SK-N-SH (cell line): ENCODE measurements around the gene NAPA. TPM values are rescaled to one million over a fixed set of nuclear protein-coding genes. Genes with fewer than 3 reads are reported as not detected.
"Not testable (repeated sequence)": the region's sequence is repeated elsewhere in the genome, so short reads cannot be mapped to it uniquely, and the experiment has no call there.

Experiments used
- CTCF ChIA-PET: fragments of 300-600, 350-600 bp; formaldehyde crosslinking; extraction: SDS; loops from one replicate; lab custom pipeline; 2021; lab: Yijun Ruan, JAX
- POLR2A ChIA-PET: fragments of 350-600 bp; sonication (Branson Sonifier 250); formaldehyde crosslinking; extraction: SDS; loops from one replicate; lab custom pipeline; 2020; ENCODE audit warnings: antibody characterized with exemption, inconsistent platforms; lab: Yijun Ruan, JAX
- DNase-seq: peaks from one replicate; pipeline ENCODE4 v3.0.0; 2012
- H2AFZ ChIP-seq: fragments of 200-600 bp; sonication (generic); 2 replicates; pipeline ENCODE4 v1.8.1; 2016; ENCODE audit warnings: antibody characterized with exemption, mild to moderate bottlenecking, low read depth
- H3F3A ChIP-seq: fragments of 200-600 bp; sonication (generic); replicated peaks from 2 replicates; pipeline ENCODE3; 2016; ENCODE audit warnings: antibody characterized with exemption, mild to moderate bottlenecking; ENCODE audit not compliant: insufficient read depth
- H3K27ac ChIP-seq, 2 experiments: fragments of 200-500 bp in 1 of 2; fragments of 200-600 bp in 1 of 2; sonication (Bioruptor generic) in 1 of 2; sonication (generic), shearing (Covaris generic) in 1 of 2; 2 replicates each; pipeline versions ENCODE4 v1.5.1 to v1.6.1; 2014 to 2016; ENCODE audit warnings: low read depth in 2 of 2, inconsistent platforms in 1 of 2, low read length in 1 of 2, mild to moderate bottlenecking in 1 of 2, mixed read lengths in 1 of 2
- H3K27me3 ChIP-seq: fragments of 200-600 bp; sonication (generic), shearing (Covaris generic); 2 replicates; pipeline ENCODE4 v1.6.1; 2016; ENCODE audit warnings: mixed run types; ENCODE audit not compliant: insufficient read depth
- H3K36me3 ChIP-seq, 2 experiments: fragments of 200-500 bp in 1 of 2; fragments of 200-600 bp in 1 of 2; sonication (Bioruptor generic) in 1 of 2; sonication (generic) in 1 of 2; replicated peaks in 1 of 2; 2 replicates each; pipeline versions ENCODE3 to v1.5.1; 2014 to 2016; ENCODE audit warnings: low read length in 1 of 2, mild to moderate bottlenecking in 1 of 2; ENCODE audit not compliant: insufficient read depth in 2 of 2, control insufficient read depth in 1 of 2
- H3K4me1 ChIP-seq, 2 experiments: fragments of 200-500 bp in 1 of 2; fragments of 200-600 bp in 1 of 2; sonication (Bioruptor generic) in 1 of 2; sonication (generic), shearing (Covaris generic) in 1 of 2; 2 replicates each; pipeline versions ENCODE4 v1.5.1 to v1.6.1; 2014 to 2016; ENCODE audit warnings: low read depth in 1 of 2, low read length in 1 of 2, mixed run types in 1 of 2; ENCODE audit not compliant: insufficient read depth in 2 of 2, control insufficient read depth in 1 of 2
- H3K4me2 ChIP-seq: fragments of 200-600 bp; sonication (generic), shearing (Covaris generic); 2 replicates; pipeline ENCODE4 v1.6.1; 2017; ENCODE audit warnings: mixed run types
- H3K4me3 ChIP-seq, 2 experiments: fragments of 200-500 bp in 1 of 2; fragments of 200-600 bp in 1 of 2; sonication (Bioruptor generic) in 1 of 2; sonication (generic), shearing (Covaris generic) in 1 of 2; 2 replicates each; pipeline versions ENCODE4 v1.5.1 to v1.8.1; 2014 to 2016; ENCODE audit warnings: low read depth in 2 of 2, inconsistent platforms in 1 of 2, low read length in 1 of 2, mild to moderate bottlenecking in 1 of 2, mixed read lengths in 1 of 2, moderate library complexity in 1 of 2
- H3K79me2 ChIP-seq: fragments of 200-600 bp; sonication (generic); 2 replicates; pipeline ENCODE4 v1.8.1; 2017; ENCODE audit warnings: mild to moderate bottlenecking; ENCODE audit not compliant: insufficient read depth
- H3K9ac ChIP-seq: fragments of 200-600 bp; sonication (generic); 2 replicates; pipeline ENCODE4 v1.6.1; 2017; ENCODE audit warnings: mixed run types
- H3K9me2 ChIP-seq: fragments of 200-600 bp; sonication (generic); 2 replicates; pipeline ENCODE4 v1.6.1; 2017; ENCODE audit warnings: mixed run types
- H3K9me3 ChIP-seq: fragments of 200-600 bp; sonication (generic); 2 replicates; pipeline ENCODE4 v1.6.1; 2017; ENCODE audit warnings: mixed run types, mild to moderate bottlenecking, moderate library complexity
- H4K20me1 ChIP-seq: fragments of 200-600 bp; sonication (generic); 2 replicates; pipeline ENCODE4 v1.6.1; 2017; ENCODE audit warnings: mild to moderate bottlenecking, mixed run types; ENCODE audit not compliant: insufficient read depth
- CHD2 ChIP-seq: fragments of 150-350 bp; IDR thresholded peaks from 2 replicates; pipeline ENCODE4 v1.6.1; 2018; ENCODE audit warnings: low read length; ENCODE audit not compliant: partially characterized antibody
- ELF1 ChIP-seq: IDR thresholded peaks from 2 replicates; pipeline ENCODE4 v1.4.0; 2012
- GABPA ChIP-seq: IDR thresholded peaks from 2 replicates; pipeline ENCODE4 v1.4.0; 2012; ENCODE audit warnings: low read depth, mild to moderate bottlenecking
- GATA2 ChIP-seq: sonication (generic); formaldehyde crosslinking; IDR thresholded peaks from 2 replicates; pipeline ENCODE4 v1.5.0; 2020; ENCODE audit warnings: mild to moderate bottlenecking, missing genetic modification reagents
- IRF3 ChIP-seq: fragments of 150-350 bp; IDR thresholded peaks from 2 replicates; pipeline ENCODE4 v1.6.1; 2016; ENCODE audit warnings: mild to moderate bottlenecking, low read depth, low read length
- JUND ChIP-seq: IDR thresholded peaks from 2 replicates; pipeline ENCODE4 v1.4.0; 2012
- MEF2A ChIP-seq: IDR thresholded peaks from 2 replicates; pipeline ENCODE4 v1.4.0; 2012; ENCODE audit warnings: low read depth, borderline replicate concordance
- MXI1 ChIP-seq: IDR thresholded peaks from 2 replicates; pipeline ENCODE4 v1.6.1; 2012; ENCODE audit warnings: mild to moderate bottlenecking, low read depth, low read length, improper control_type of control experiment
- NFIC ChIP-seq: IDR thresholded peaks from 2 replicates; pipeline ENCODE4 v1.4.0; 2012; ENCODE audit warnings: borderline replicate concordance
- NRF1 ChIP-seq: IDR thresholded peaks from 2 replicates; pipeline ENCODE4 v1.6.1; 2012; ENCODE audit warnings: low read depth, mild to moderate bottlenecking, low read length
- PBX3 ChIP-seq: IDR thresholded peaks from 2 replicates; pipeline ENCODE4; 2012
- POLR2AphosphoS5 ChIP-seq: IDR thresholded peaks from 2 replicates; pipeline ENCODE4 v1.6.1; 2012; ENCODE audit warnings: low read depth, low read length
- RAD21 ChIP-seq: IDR thresholded peaks from 2 replicates; pipeline ENCODE4 v1.6.1; 2012; ENCODE audit warnings: mild to moderate bottlenecking, low read length
- RFX5 ChIP-seq: IDR thresholded peaks from 2 replicates; pipeline ENCODE4 v1.6.1; 2012; ENCODE audit warnings: mild to moderate bottlenecking, improper control_type of control experiment, low read length
- SIN3A ChIP-seq: IDR thresholded peaks from 2 replicates; pipeline ENCODE4 v1.6.1; 2012; ENCODE audit warnings: low read depth, mild to moderate bottlenecking, low read length, moderate library complexity, borderline replicate concordance
- SMC3 ChIP-seq: IDR thresholded peaks from 2 replicates; pipeline ENCODE4 v1.6.1; 2012; ENCODE audit warnings: low read depth, low read length, improper control_type of control experiment
- TAF1 ChIP-seq: IDR thresholded peaks from 2 replicates; pipeline ENCODE4 v1.6.1; 2012; ENCODE audit warnings: low read depth, mild to moderate bottlenecking, low read length, moderate library complexity, borderline replicate concordance
- TEAD4 ChIP-seq: IDR thresholded peaks from 2 replicates; pipeline ENCODE4 v1.4.0; 2012; ENCODE audit warnings: mild to moderate bottlenecking, borderline replicate concordance; ENCODE audit not compliant: insufficient read depth
- YY1 ChIP-seq: IDR thresholded peaks from 2 replicates; pipeline ENCODE4 v1.4.0; 2012; ENCODE audit warnings: low read depth, mild to moderate bottlenecking
- ZBTB33 ChIP-seq: IDR thresholded peaks from 2 replicates; pipeline ENCODE4 v1.4.0; 2012; ENCODE audit warnings: low read depth, borderline replicate concordance
- WGBS: methylation state at CpG from one replicate; pipeline ENCODE4 v1.1.6; 2017; ENCODE audit warnings: low lambda C conversion rate; 5-methylcytosine and 5-hydroxymethylcytosine counted together
- polyA plus RNA-seq, 3 experiments: library from polyadenylated mRNA; depleted of rRNA; stranded (reverse); fragments of >200 nt; gene quantifications; 2 replicates each; pipeline ENCODE4 v1.2.3, GENCODE V29; 2012

The NAPA gene
- polyA plus RNA-seq, 1 of the 3 experiments (the other 2 are of a cell fraction): 84.1 TPM

- Histone ChIP-seq H3K4me1 (peaks cover 0 to 20% of the 10 kb centered on the region in 2 experiments; a peak in 1 of 4 replicates), H3K27ac (no peak overlapping the region), H3K27me3 (no peaks in the 10 kb centered on the region), H3K79me2 (no peaks in the 10 kb centered on the region), H3K9me2 (no peaks in the 10 kb centered on the region), H3K4me3 (no peak overlapping the region), H4K20me1 (no peaks in the 10 kb centered on the region), H3K9me3 (no peaks in the 10 kb centered on the region), H3F3A (peaks cover 16% of the 10 kb centered on the region), H2AFZ (no peak overlapping the region), H3K4me2 (no peak overlapping the region), H3K36me3 (peaks cover 5 to 12% of the 10 kb centered on the region in 2 experiments), H3K9ac (no peak overlapping the region)
- 95% methylated on average over 9 of the region's 9 CpGs for WGBS
- ChIA-PET POLR2A (no interaction called here), CTCF (interaction anchor here (1.4 to 3.8 kb wide), 2 partner anchors 29 to 50 kb away, joined by 8 to 16 read pairs; partner anchors contain the start of gene NAPA)
- TF ChIP-seq MEF2A: no peak
- no peak for TF ChIP-seq SMC3
- no peak for TF ChIP-seq JUND
- no peak for TF ChIP-seq GATA2 (CRISPR knock-in tag)
- TF ChIP-seq TAF1: no peak
- TF ChIP-seq NRF1: no peak
- TF ChIP-seq ELF1: no peak
- no peak for TF ChIP-seq RFX5
- TF ChIP-seq IRF3: no peak
- TF ChIP-seq POLR2AphosphoS5: no peak
- no peak for TF ChIP-seq RAD21
- no peak for TF ChIP-seq MXI1
- TF ChIP-seq ZBTB33: no peak
- no peak for TF ChIP-seq NFIC
- TF ChIP-seq YY1: no peak
- TF ChIP-seq PBX3: no peak
- no peak for TF ChIP-seq GABPA
- no peak for TF ChIP-seq CHD2
- no peak for TF ChIP-seq SIN3A
- TF ChIP-seq TEAD4: no peak
- no peak for DNase-seq
Measured at GRCh38 chr19:47486900-47487299, 28.0 kb downstream of the NAPA start.

GRCh38 chr19:47486220-47486619 lies 28.6 kb downstream of the NAPA start:
- H3K27ac ChIP-seq, H3K27me3 ChIP-seq, H3K4me2 ChIP-seq, H3K9ac ChIP-seq, DNase-seq, H3K9me3 ChIP-seq, H4K20me1 ChIP-seq, H3K4me3 ChIP-seq, POLR2A ChIA-PET, H2AFZ ChIP-seq, H3K9me2 ChIP-seq, H3K79me2 ChIP-seq: not testable (repeated sequence)
- CTCF ChIA-PET: interaction anchor here (1.5 to 3.8 kb wide), 2 partner anchors 21 to 50 kb away, joined by 5 to 16 read pairs; no protein-coding TSS in a partner anchor
- WGBS: 95% methylated on average over 13 of the region's 13 CpGs
- H3K36me3 ChIP-seq: peaks cover 5 to 12% of the 10 kb centered on the region in 2 experiments
- H3F3A ChIP-seq: peaks cover 16% of the 10 kb centered on the region
- peaks cover 0 to 14% of the 10 kb centered on the region in 2 experiments; a peak in 1 of 4 replicates for H3K4me1 ChIP-seq
